HUES64 (cell line): ENCODE data around the gene LRRC25.
A peak's percentile ranks its signal among the peaks of the same experiment; 100 is the strongest.
"Not testable (repeated sequence)": the region's sequence is repeated elsewhere in the genome, so short reads cannot be mapped to it uniquely, and the experiment has no call there.

Experiments used
- H3K27ac ChIP-seq: 2 replicates; pipeline ENCODE4 v1.7.0; 2013; ENCODE audit warnings: low read depth, low read length, inconsistent platforms
- H3K27me3 ChIP-seq: 2 replicates; pipeline ENCODE4 v1.6.1; 2013; ENCODE audit warnings: mild to moderate bottlenecking, low read length; ENCODE audit not compliant: insufficient read depth
- H3K36me3 ChIP-seq: 2 replicates; pipeline ENCODE4 v1.6.1; 2013; ENCODE audit warnings: mild to moderate bottlenecking, low read length; ENCODE audit not compliant: insufficient read depth
- H3K4me1 ChIP-seq: 2 replicates; pipeline ENCODE4 v1.6.1; 2013; ENCODE audit warnings: mild to moderate bottlenecking, low read length, moderate library complexity; ENCODE audit not compliant: insufficient read depth
- H3K4me3 ChIP-seq: 2 replicates; pipeline ENCODE4 v1.5.1; 2013; ENCODE audit warnings: mild to moderate bottlenecking, low read length, moderate library complexity
- H3K9ac ChIP-seq: 2 replicates; pipeline ENCODE4 v1.6.1; 2013; ENCODE audit warnings: mild to moderate bottlenecking, low read depth, low read length
- H3K9me3 ChIP-seq: 2 replicates; pipeline ENCODE4 v1.6.1; 2013; ENCODE audit warnings: low read depth, low read length; ENCODE audit not compliant: insufficient read depth
- WGBS: fragments of 150-250, 120-280 bp; methylation state at CpG from one replicate; pipeline ENCODE4 v1.1.7; 2013; ENCODE audit warnings: missing lambda C conversion rate; 5-methylcytosine and 5-hydroxymethylcytosine counted together

The LRRC25 gene

GRCh38 chr19:18364277-18364825 is 33.1 kb downstream of the LRRC25 start:
- 83% methylated on average over 11 of the region's 11 CpGs for WGBS
- Histone ChIP-seq H3K9ac (peak overlapping the region; percentile 57), H3K36me3 (peaks cover 18% of the 10 kb centered on the region; the same call in 1 of the 2 replicates), H3K27ac (peak overlapping the region; percentile 56)
- not testable (repeated sequence) for H3K4me3 ChIP-seq, H3K4me1 ChIP-seq, H3K27me3 ChIP-seq, H3K9me3 ChIP-seq

- Histone ChIP-seq H3K4me1 (peaks cover 7% of the 10 kb centered on the region; the same call in 1 of the 2 replicates), H3K4me3 (no peak overlapping the region), H3K9ac (no peak overlapping the region), H3K9me3 (no peaks in the 10 kb centered on the region), H3K27me3 (no peaks in the 10 kb centered on the region), H3K27ac (no peak overlapping the region), H3K36me3 (peaks cover 21% of the 10 kb centered on the region; the same call in 1 of the 2 replicates)
- WGBS, result 86% methylated on average over 6 of the region's 6 CpGs
These were observed 33.6 kb downstream of the LRRC25 start for GRCh38 chr19:18363787-18364186.

GRCh38 chr19:18362934-18363542 is 34.4 kb downstream of the LRRC25 start:
- WGBS, result 96% methylated on average over 17 of the region's 17 CpGs
- Histone ChIP-seq H3K27ac (no peak overlapping the region), H3K9ac (no peak overlapping the region), H3K9me3 (no peaks in the 10 kb centered on the region), H3K27me3 (no peaks in the 10 kb centered on the region), H3K4me1 (peaks cover 7% of the 10 kb centered on the region; the same call in 1 of the 2 replicates), H3K36me3 (peaks cover 24% of the 10 kb centered on the region; the same call in 1 of the 2 replicates), H3K4me3 (no peak overlapping the region)

GRCh38 chr19:18361646-18362045 is 35.8 kb downstream of the LRRC25 start:
- Histone ChIP-seq H3K4me3 (no peak overlapping the region), H3K9ac (no peak overlapping the region), H3K9me3 (no peaks in the 10 kb centered on the region), H3K27ac (no peak overlapping the region), H3K4me1 (peaks cover 7% of the 10 kb centered on the region; the same call in 1 of the 2 replicates), H3K36me3 (peaks cover 37% of the 10 kb centered on the region), H3K27me3 (no peaks in the 10 kb centered on the region)
- WGBS, result 97% methylated on average over 8 of the region's 8 CpGs

- Histone ChIP-seq H3K27ac (no peak overlapping the region), H3K9me3 (no peaks in the 10 kb centered on the region), H3K9ac (no peak overlapping the region), H3K27me3 (no peaks in the 10 kb centered on the region), H3K36me3 (peaks cover 37% of the 10 kb centered on the region), H3K4me1 (no peaks in the 10 kb centered on the region), H3K4me3 (no peak overlapping the region)
- 90% methylated on average over 3 of the region's 3 CpGs for WGBS
These were observed 40.4 kb downstream of the LRRC25 start for GRCh38 chr19:18357041-18357440.

- WGBS, result 96% methylated on average over 7 of the region's 7 CpGs
- not testable (repeated sequence) for H3K27ac ChIP-seq, H3K27me3 ChIP-seq, H3K4me3 ChIP-seq, H3K9ac ChIP-seq, H3K9me3 ChIP-seq, H3K4me1 ChIP-seq
- peaks cover 27% of the 10 kb centered on the region for H3K36me3 ChIP-seq
These were observed 42.7 kb downstream of the LRRC25 start for GRCh38 chr19:18354743-18355142.

- WGBS, result 93% methylated on average over 8 of the region's 8 CpGs
- Histone ChIP-seq H3K9me3 (no peaks in the 10 kb centered on the region), H3K27me3 (no peaks in the 10 kb centered on the region), H3K36me3 (peaks cover 21% of the 10 kb centered on the region), H3K4me1 (no peaks in the 10 kb centered on the region), H3K4me3 (no peak overlapping the region), H3K27ac (no peak overlapping the region), H3K9ac (no peak overlapping the region)
These were observed 43.9 kb downstream of the LRRC25 start for GRCh38 chr19:18353378-18354005.

GRCh38 chr19:18351544-18351943 is 45.9 kb downstream of the LRRC25 start:
- no peaks in the 10 kb centered on the region for H3K9me3 ChIP-seq
- peaks cover 6% of the 10 kb centered on the region; the same call in 1 of the 2 replicates for H3K36me3 ChIP-seq
- H3K4me3 ChIP-seq, result no peak overlapping the region
- H3K27ac ChIP-seq, result no peak overlapping the region
- no peak overlapping the region for H3K9ac ChIP-seq
- 95% methylated on average over 7 of the region's 7 CpGs for WGBS
- no peaks in the 10 kb centered on the region for H3K4me1 ChIP-seq
- H3K27me3 ChIP-seq, result no peaks in the 10 kb centered on the region

- Histone ChIP-seq H3K4me3 (no peak overlapping the region), H3K9me3 (no peaks in the 10 kb centered on the region), H3K27me3 (no peaks in the 10 kb centered on the region), H3K27ac (no peak overlapping the region), H3K36me3 (peaks cover under 1% of the 10 kb centered on the region; the same call in 1 of the 2 replicates), H3K4me1 (peaks cover 3% of the 10 kb centered on the region; the same call in 1 of the 2 replicates), H3K9ac (no peak overlapping the region)
- WGBS, result 85% methylated on average over 9 of the region's 9 CpGs
These were observed 46.9 kb downstream of the LRRC25 start for GRCh38 chr19:18350490-18350889.

GRCh38 chr19:18349524-18350128 is 47.8 kb downstream of the LRRC25 start:
- peaks cover 7% of the 10 kb centered on the region for H3K4me1 ChIP-seq
- no peaks in the 10 kb centered on the region for H3K36me3 ChIP-seq
- 83% methylated on average over 12 of the region's 12 CpGs for WGBS
- H3K27me3 ChIP-seq, result no peaks in the 10 kb centered on the region
- H3K9me3 ChIP-seq, result no peaks in the 10 kb centered on the region
- H3K9ac ChIP-seq, result no peak overlapping the region
- no peak overlapping the region for H3K4me3 ChIP-seq
- H3K27ac ChIP-seq, result no peak overlapping the region

- H3K9ac ChIP-seq, H3K36me3 ChIP-seq, H3K27ac ChIP-seq, H3K27me3 ChIP-seq, H3K4me3 ChIP-seq, H3K9me3 ChIP-seq: not testable (repeated sequence)
- 97% methylated on average over 6 of the region's 6 CpGs for WGBS
- H3K4me1 ChIP-seq, result peaks cover 13% of the 10 kb centered on the region
These were observed 48.5 kb downstream of the LRRC25 start for GRCh38 chr19:18348818-18349339.
